ENCODE measurements around the gene CIC.

DNA sequence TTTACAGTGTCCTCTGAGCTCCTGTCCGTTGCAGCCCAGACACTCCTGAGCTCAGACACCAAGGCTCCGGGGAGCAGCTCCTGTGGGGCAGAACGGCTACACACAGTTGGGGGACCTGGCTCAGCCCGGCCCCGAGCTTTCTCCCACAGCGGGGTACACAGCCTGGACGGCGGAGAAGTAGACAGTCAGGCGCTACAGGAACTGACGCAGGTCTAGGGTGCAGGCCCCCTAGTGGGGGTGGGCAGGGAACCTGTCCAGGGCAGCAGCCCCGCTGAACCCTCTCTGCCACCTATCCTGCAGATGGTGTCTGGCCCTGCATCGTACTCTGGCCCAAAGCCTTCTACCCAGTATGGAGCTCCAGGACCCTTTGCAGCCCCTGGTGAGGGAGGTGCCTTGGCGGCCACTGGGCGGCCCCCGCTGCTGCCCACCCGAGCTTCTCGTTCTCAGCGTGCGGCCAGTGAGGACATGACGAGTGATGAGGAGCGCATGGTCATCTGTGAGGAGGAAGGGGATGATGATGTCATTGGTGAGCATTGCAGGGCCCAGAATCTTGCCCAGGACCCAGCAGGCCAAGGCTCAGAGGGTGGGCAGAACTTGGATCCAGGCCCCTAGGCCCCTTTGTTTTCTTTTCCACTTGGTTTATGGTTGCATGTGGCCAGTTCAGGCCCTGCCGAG is 20.0 kb downstream of the CIC start:
- TF ChIP-seq, protein P1, sequence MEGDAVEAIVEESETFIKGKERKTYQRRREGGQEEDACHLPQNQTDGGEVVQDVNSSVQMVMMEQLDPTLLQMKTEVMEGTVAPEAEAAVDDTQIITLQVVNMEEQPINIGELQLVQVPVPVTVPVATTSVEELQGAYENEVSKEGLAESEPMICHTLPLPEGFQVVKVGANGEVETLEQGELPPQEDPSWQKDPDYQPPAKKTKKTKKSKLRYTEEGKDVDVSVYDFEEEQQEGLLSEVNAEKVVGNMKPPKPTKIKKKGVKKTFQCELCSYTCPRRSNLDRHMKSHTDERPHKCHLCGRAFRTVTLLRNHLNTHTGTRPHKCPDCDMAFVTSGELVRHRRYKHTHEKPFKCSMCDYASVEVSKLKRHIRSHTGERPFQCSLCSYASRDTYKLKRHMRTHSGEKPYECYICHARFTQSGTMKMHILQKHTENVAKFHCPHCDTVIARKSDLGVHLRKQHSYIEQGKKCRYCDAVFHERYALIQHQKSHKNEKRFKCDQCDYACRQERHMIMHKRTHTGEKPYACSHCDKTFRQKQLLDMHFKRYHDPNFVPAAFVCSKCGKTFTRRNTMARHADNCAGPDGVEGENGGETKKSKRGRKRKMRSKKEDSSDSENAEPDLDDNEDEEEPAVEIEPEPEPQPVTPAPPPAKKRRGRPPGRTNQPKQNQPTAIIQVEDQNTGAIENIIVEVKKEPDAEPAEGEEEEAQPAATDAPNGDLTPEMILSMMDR (IDR thresholded peaks at IDR 0.05 in 4 of 5, conservative IDR thresholded peaks at IDR 0.05 in 1 of 5), result no peak
- TF ChIP-seq POLR2A (IDR thresholded peaks at IDR 0.05), result no peak
